Astrocyte of the cerebellum (primary cell): Measurements from ENCODE around the gene SEC14L2.
"Not testable (repeated sequence)": the region's sequence is repeated elsewhere in the genome, so short reads cannot be mapped to it uniquely, and the experiment has no call there.

ENCODE experiments used
- DNase-seq: peaks from one replicate; pipeline ENCODE4 v3.0.0-alpha.2; 2011; ENCODE audit warnings: low read depth
- H3K4me3 ChIP-seq: 2 replicates; pipeline ENCODE4 v1.5.1; 2011; ENCODE audit warnings: mild to moderate bottlenecking, low read depth, low read length, moderate library complexity
- in situ Hi-C: cut with HindIII; loops from 2 replicates; pipeline ENCODE4 v1.10.0; 2017; ENCODE audit warnings: low sequenced_read_pairs
- TF ChIP-seq, protein P1 (sequence below): IDR thresholded peaks from 2 replicates; pipeline ENCODE4 v1.5.1; 2012; ENCODE audit warnings: low read length, low read depth, moderate library complexity, mild to moderate bottlenecking; ENCODE audit errors: missing control alignments

The SEC14L2 gene

GRCh38 chr22:30445438-30446145 is 48.8 kb downstream of the SEC14L2 start:
- in situ Hi-C loops = no loop called here
- TF ChIP-seq, protein P1, sequence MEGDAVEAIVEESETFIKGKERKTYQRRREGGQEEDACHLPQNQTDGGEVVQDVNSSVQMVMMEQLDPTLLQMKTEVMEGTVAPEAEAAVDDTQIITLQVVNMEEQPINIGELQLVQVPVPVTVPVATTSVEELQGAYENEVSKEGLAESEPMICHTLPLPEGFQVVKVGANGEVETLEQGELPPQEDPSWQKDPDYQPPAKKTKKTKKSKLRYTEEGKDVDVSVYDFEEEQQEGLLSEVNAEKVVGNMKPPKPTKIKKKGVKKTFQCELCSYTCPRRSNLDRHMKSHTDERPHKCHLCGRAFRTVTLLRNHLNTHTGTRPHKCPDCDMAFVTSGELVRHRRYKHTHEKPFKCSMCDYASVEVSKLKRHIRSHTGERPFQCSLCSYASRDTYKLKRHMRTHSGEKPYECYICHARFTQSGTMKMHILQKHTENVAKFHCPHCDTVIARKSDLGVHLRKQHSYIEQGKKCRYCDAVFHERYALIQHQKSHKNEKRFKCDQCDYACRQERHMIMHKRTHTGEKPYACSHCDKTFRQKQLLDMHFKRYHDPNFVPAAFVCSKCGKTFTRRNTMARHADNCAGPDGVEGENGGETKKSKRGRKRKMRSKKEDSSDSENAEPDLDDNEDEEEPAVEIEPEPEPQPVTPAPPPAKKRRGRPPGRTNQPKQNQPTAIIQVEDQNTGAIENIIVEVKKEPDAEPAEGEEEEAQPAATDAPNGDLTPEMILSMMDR = no peak
- H3K4me3 ChIP-seq = no peak overlapping the region
- no peak for DNase-seq

DNA sequence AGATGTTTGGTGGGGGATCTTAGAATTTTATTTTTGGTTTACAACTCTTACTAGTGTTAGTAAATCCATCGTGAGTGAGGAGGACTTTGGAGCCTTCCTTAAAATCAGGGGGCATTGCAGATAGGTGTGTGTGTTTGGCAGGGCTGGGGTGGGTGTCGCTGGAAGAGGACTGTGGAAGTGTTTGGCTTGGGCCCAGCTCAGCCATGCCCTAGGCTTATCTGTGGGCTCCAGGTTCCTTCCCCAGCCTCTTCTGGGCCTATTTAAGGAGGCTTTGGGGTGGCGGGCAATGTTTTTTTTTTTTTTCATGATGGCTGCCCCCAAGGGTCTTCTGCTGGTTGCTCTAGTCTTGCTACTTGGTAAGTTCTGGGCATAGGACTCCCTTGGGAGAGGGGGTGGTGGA is 50.8 kb downstream of the SEC14L2 start:
- no peak overlapping the region for H3K4me3 ChIP-seq
- in situ Hi-C loops = no loop called here
- TF ChIP-seq, protein P1 = no peak
- DNase-seq = no peak

GRCh38 chr22:30451488-30451887 is 54.7 kb downstream of the SEC14L2 start:
- DNase-seq, H3K4me3 ChIP-seq, in situ Hi-C loops: not testable (repeated sequence)

DNA sequence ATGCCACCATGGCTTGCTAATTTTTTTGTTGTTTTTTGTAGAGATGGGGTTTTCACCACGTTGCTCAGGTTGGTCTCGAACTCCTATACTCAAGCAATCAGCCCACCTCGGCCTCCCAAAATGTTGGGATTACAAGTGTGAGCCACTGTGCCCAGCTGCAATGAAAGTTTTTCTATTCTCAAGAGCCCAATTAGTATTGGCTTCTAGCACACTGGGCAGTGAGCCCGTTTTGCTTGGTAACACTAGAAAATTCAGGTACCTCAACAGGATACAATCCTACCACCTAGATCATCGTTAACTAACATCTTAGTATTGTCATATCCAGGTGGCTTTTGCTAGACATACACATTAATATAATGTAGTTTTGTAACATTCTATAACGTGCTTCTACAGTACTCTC is 56.0 kb downstream of the SEC14L2 start:
- H3K4me3 ChIP-seq = no peak overlapping the region
- DNase-seq = no peak
- in situ Hi-C loops = no loop called here
- TF ChIP-seq, protein P1 = no peak

GRCh38 chr22:30453731-30454510 is 57.1 kb downstream of the SEC14L2 start:
- no peak overlapping the region for H3K4me3 ChIP-seq
- no peak for DNase-seq
- in situ Hi-C loops = no loop called here
- TF ChIP-seq, protein P1 = no peak

DNA sequence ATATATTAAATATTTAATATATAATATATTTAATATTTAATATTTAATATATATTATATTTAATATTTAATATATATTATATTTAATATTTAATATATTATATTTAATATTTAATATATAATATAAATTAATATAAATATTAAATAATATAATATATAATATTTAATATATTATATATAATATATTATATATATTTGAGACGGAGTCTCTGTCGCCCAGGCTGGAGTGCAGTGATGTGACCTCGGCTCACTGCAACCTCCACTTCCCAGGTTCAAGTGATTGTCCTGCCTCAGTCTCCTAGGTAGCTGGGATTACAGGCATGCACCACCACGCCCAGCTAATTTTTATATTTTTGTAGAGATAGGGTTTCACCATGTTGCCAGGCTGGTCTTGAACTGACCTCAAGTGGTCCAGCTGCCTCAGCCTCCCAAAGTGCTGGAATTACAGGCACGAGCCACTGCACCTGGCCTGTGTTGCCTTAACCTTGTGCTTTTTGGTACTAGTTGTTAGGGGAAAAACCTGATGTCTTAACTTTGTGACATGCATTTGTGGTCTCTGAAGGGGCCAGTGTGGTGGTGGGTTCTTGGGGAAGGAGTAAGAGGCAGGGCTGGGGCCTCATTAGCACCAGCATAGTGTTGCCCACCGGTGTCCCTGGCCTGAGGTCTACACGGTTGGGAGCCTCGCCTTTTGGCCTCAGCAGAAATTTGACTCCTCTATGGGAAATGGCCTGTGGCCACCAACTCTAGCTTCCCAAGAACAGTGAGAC is 58.4 kb downstream of the SEC14L2 start:
- TF ChIP-seq, protein P1 = no peak
- no peak overlapping the region for H3K4me3 ChIP-seq
- in situ Hi-C loops = no loop called here
- DNase-seq = no peak
